RPMI8226 (cell line): ENCODE measurements around the gene PRTN3.
"Not testable (repeated sequence)": the region's sequence is repeated elsewhere in the genome, so short reads cannot be mapped to it uniquely, and the experiment has no call there.

ENCODE experiments used
- DNase-seq: peaks from one replicate; pipeline ENCODE4 v3.0.0-alpha.2; 2015

The PRTN3 gene

DNA sequence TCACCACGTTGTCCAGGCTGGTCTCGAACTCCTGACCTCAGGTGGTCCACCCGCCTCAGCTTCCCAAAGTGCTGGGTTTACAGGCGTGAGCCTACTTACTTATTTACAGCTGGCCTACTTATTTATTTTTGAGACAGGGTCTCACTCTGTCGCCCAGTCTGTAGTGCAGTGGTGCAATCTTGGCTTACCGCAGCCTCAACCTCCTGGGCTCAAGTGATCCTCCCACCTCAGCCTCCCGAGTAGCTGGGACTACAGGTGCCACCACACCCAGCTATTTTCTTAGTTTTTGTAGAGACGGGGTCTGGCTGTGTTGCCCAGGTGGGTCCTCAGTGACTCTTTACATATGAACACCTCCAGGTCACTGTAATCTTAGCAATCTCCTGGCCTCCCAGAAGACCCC is 8.4 kb downstream of the PRTN3 start:
- not testable (repeated sequence) for DNase-seq

GRCh38 chr19:850221-850978 is 9.6 kb downstream of the PRTN3 start:
- peak; percentile 56 for DNase-seq

DNA sequence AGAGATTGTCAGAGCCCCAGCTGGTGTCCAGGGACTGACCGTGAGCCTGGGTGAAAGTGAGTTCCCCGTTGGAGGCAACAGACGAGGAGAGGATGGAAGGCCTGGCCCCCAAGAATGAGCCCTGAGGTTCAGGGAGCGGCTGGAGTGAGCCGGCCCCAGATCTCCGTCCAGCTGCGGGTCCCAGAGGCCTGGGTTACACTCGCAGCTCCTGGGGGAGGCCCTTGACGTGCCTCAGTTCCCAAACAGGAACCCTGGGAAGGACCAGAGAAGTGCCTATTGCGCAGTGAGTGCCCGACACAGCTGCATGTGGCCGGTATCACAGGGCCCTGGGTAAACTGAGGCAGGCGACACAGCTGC is 10.2 kb downstream of the PRTN3 start:
- no peak for DNase-seq

DNA sequence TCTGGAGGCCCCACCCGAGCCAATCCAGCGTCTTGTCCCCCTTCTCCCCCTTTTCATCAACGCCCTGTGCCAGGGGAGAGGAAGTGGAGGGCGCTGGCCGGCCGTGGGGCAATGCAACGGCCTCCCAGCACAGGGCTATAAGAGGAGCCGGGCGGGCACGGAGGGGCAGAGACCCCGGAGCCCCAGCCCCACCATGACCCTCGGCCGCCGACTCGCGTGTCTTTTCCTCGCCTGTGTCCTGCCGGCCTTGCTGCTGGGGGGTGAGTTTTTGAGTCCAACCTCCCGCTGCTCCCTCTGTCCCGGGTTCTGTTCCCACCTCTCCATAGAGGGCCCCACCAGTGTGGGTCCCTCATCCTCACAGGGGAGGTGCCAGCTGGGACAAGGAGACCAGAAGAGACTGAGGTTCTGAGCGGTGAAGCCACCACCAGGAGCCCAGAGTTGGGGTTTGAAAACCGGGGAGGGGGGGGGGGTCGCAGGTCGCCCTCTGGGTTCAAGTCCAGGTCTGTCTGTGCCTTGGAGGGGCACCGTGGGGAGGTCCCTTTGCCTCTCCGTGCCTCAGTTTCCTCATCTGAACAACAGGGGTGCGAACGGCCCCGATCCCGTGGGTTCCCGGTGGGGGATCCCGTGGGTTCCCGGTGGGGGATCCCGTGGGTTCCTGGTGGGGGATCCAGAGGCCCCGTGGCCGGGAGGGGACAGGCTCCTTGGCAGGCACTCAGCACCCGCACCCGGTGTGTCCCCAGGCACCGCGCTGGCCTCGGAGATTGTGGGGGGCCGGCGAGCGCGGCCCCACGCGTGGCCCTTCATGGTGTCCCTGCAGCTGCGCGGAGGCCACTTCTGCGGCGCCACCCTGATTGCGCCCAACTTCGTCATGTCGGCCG is 11.6 kb downstream of the PRTN3 start, which contains the start of gene ELANE:
ELANE (plus strand) TSS at position 168 of the 878 bp plus-strand sequence; CDS start at position 194, 26 bp downstream.
- no peak for DNase-seq

- no peak for DNase-seq
These were observed 12.3 kb downstream of the PRTN3 start for GRCh38 chr19:853014-853585.

DNA sequence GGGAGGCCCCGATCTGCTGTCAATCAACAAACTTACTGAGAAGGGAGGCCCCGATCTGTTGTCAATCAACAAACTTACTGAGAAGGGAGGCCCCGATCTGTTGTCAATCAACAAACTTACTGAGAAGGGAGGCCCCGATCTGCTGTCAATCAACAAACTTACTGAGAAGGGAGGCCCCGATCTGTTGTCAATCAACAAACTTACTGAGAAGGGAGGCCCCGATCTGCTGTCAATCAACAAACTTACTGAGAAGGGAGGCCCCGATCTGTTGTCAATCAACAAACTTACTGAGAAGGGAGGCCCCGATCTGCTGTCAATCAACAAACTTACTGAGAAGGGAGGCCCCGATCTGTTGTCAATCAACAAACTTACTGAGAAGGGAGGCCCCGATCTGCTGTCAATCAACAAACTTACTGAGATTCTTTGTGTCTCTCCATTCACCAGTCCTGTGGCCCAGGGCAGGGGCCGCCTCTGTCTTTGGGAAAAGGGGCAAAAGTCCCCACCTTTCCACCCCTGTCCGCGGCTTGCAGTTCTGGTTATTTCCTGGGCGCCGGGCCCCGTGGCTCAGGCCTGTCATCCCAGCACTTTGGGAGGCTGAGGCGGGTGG is 12.9 kb downstream of the PRTN3 start:
- DNase-seq = not testable (repeated sequence)

- DNase-seq = peak; percentile 16
These were observed 13.8 kb downstream of the PRTN3 start for GRCh38 chr19:854549-854948.

GRCh38 chr19:855142-855541 is 14.3 kb downstream of the PRTN3 start:
- no peak for DNase-seq

DNA sequence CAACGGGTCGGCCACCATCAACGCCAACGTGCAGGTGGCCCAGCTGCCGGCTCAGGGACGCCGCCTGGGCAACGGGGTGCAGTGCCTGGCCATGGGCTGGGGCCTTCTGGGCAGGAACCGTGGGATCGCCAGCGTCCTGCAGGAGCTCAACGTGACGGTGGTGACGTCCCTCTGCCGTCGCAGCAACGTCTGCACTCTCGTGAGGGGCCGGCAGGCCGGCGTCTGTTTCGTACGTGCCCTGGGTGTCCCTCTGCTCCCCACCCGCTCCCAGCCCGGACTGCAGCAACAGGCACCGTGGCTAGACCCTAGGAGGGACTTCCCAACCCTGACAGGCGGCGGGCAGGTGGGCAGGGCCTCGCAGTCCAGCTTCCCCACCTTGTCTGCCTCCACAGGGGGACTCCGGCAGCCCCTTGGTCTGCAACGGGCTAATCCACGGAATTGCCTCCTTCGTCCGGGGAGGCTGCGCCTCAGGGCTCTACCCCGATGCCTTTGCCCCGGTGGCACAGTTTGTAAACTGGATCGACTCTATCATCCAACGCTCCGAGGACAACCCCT is 14.8 kb downstream of the PRTN3 start:
- DNase-seq = no peak

- no peak for DNase-seq
These were observed 17.5 kb downstream of the PRTN3 start for GRCh38 chr19:858284-858683.

DNA sequence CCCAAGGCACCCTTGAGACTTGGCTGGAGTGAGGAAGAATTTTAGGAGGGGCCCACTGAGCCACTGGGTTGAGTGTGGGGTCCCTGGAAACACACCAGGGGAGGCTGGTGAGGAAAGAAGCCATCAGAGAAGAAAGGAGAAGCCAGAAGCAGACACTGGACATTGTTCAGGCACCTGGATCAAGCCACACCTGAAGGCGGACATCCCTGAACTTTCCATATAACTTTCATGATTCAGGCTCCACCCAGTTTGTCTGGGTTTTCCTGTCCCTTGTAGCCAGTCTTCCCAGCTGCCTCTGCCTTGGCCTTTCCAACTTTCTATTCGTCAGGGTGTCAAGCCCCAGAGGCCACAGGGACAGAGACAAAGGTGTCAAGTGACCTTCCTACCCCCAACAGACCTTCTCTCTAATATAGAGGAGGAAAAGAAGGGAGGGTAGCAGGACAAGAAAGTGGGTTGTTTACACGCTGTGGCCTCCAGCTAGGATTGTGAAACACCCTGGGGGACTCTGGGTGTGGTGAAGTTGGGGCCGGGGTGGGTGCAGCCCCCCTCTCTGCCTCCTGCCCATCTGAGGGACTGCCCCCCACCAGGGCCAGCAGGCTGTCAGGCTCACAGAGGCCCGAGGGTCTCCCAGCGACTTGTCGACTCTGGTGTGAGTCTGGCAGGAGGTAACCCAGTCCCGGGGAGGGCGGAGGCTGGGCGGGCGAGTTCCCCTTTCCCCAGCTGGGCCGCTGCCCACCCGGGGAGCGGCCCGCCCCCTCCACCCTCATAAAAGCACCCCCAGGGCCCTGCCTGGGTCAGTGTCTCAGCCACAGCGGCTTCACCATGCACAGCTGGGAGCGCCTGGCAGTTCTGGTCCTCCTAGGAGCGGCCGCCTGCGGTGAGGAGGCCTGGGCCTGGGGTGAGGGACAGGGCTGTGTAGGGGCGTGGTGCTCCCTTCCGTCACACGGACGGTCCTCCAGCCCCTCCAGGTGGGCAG is 18.4 kb downstream of the PRTN3 start, which contains the start of gene CFD:
CFD (plus strand) TSS at position 797 of the 976 bp plus-strand sequence; CDS start at position 823, 26 bp downstream.
- no peak for DNase-seq

DNA sequence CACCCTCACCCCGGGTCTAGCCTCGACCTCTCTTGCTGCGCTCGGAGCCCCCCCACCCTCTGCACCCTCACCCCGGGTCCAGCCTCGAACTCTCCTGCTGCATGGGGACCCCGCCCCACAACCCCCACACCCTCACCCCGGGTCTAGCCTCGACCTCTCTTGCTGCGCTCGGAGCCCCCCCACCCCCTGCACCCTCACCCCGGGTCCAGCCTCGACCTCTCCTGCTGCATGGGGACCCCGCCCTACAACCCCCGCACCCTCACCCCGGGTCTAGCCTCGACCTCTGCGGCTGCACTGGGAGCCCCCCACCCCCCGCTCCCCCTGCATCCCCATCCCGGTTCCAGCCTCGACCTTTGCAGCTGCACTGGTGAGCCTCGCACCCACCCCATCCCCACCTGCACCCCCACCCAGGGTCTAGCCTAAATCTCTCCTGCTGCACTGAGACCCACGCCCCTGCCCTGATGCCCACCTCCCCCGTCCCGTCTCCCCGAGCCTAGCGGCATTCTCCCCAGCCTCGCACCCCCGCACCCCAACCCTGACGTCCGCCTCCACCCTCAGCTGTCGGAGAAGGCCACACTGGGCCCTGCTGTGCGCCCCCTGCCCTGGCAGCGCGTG is 20.4 kb downstream of the PRTN3 start:
- no peak for DNase-seq

- DNase-seq = peak; percentile 74
These were observed 21.2 kb downstream of the PRTN3 start for GRCh38 chr19:861756-862580.

DNA sequence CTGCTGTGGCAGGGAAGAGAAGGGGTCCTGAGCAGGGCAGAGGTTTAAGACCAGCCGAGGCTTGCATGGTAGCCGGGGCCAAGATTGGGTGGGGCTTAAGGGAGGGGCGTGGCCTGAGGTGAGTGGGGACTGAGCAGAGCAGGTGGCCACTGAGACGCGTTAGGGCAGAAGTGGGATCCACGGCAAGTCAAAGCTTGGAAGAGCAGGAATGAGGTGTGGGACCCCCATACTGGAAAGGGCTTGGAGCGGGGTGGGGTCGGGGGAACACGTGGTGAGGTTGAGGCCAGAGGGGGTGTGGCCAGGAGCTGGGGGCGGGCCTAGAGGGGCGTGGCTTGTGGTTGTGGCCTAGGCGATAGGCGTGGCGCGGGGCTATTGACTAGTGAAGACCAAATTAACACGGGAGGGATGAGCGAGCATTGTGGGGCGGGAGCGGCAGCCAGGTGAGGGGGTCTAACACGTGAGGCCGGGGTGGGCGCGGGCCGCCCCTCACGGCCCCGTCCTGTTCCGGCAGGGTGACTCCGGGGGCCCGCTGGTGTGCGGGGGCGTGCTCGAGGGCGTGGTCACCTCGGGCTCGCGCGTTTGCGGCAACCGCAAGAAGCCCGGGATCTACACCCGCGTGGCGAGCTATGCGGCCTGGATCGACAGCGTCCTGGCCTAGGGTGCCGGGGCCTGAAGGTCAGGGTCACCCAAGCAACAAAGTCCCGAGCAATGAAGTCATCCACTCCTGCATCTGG is 21.9 kb downstream of the PRTN3 start:
- DNase-seq = peak; percentile 52

- DNase-seq = no peak
These were observed 22.5 kb downstream of the PRTN3 start for GRCh38 chr19:863315-863620.

DNA sequence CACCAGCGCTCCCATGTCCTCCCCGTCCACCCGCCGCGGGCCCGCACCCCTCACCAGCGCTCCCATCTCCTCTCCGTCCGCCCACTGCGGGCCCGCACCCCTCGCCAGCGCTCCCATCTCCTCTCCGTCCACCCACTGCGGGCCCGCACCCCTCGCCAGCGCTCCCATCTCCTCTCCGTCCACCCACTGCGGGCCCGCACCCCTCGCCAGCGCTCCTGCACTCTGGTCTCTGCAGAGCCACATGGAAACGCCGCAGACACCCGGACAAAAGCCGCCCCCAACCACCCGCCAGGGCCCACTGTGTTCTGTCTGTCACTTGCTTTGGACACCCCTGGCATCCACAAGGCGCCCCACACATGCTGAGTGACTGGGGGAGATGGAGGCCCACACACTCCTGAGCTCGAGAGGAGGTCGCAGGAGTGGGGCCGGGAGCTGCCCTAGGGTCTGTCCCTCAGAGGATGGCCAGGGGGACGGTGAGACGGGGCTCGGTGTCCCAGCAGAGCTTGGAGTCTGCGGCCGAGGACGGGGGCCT is 26.0 kb downstream of the PRTN3 start:
- no peak for DNase-seq

DNA sequence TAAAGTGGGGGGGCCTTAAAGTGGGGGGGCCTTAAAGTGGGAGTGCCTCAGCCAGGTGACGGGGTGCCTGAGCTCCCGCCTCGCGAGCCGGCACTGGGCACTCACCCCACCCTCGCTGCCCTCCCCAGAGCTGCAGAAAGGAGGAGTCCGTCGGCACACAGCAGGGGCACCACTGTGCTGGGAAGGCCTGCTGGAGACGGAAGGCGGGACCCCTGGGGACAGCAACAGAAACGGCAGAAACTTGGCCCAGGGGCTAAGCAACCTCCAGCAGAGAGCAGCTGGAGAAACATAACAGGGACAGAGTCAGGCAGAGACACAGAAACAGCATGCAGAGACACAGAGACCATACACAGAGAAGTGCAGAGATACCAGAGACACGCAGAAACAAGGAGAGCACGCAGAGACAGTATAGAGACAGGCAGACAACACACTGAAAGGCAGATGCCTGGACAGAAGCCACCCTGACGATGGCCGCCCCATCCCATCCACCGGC is 26.5 kb downstream of the PRTN3 start:
- no peak for DNase-seq

- no peak for DNase-seq
These were observed 27.2 kb downstream of the PRTN3 start for GRCh38 chr19:867855-868457.
